AG08395 (cell line): ENCODE data around the gene KRT79.
"Not testable (repeated sequence)": the region's sequence is repeated elsewhere in the genome, so short reads cannot be mapped to it uniquely, and the experiment has no call there.

Experiments used
- DNase-seq: peaks from one replicate; pipeline ENCODE4 v3.0.0; 2012; ENCODE audit warnings: mixed read lengths, low spot score

KRT79 gene

GRCh38 chr12:52860102-52860823 lies 26.2 kb upstream of the KRT79 start:
- DNase-seq = peak; percentile 49

- no peak for DNase-seq
These were observed 23.4 kb upstream of the KRT79 start for GRCh38 chr12:52857500-52857899.

GRCh38 chr12:52856787-52857186 lies 22.7 kb upstream of the KRT79 start:
- DNase-seq = no peak

GRCh38 chr12:52856077-52856476 lies 22.0 kb upstream of the KRT79 start:
- not testable (repeated sequence) for DNase-seq

GRCh38 chr12:52851787-52852186 lies 17.7 kb upstream of the KRT79 start:
- no peak for DNase-seq

GRCh38 chr12:52850681-52851080 lies 16.6 kb upstream of the KRT79 start:
- DNase-seq = no peak

GRCh38 chr12:52849511-52849910 lies 15.4 kb upstream of the KRT79 start:
- no peak for DNase-seq

GRCh38 chr12:52848661-52849255 lies 14.6 kb upstream of the KRT79 start, which contains the start of gene KRT78:
KRT78 (minus strand) TSS chr12:52848994; CDS start chr12:52848930, 64 bp downstream.
- DNase-seq = no peak

GRCh38 chr12:52847335-52848102 lies 13.4 kb upstream of the KRT79 start:
- peak; percentile 32 for DNase-seq

GRCh38 chr12:52846356-52846970 lies 12.4 kb upstream of the KRT79 start:
- no peak for DNase-seq

GRCh38 chr12:52845946-52846345 lies 11.8 kb upstream of the KRT79 start:
- no peak for DNase-seq

- no peak for DNase-seq
These were observed 10.3 kb upstream of the KRT79 start for GRCh38 chr12:52844386-52844785.

GRCh38 chr12:52839436-52840105 lies 5.5 kb upstream of the KRT79 start:
- DNase-seq = no peak

GRCh38 chr12:52838609-52839435 lies 4.7 kb upstream of the KRT79 start:
- DNase-seq = no peak

- no peak for DNase-seq
These were observed 3.9 kb upstream of the KRT79 start for GRCh38 chr12:52837781-52838608.

GRCh38 chr12:52837413-52837741 lies 3.3 kb upstream of the KRT79 start:
- DNase-seq = peak; percentile 81

- DNase-seq = no peak
These were observed 2.6 kb upstream of the KRT79 start for GRCh38 chr12:52836491-52837412.

GRCh38 chr12:52836042-52836466 lies 1.9 kb upstream of the KRT79 start:
- peak; percentile 46 for DNase-seq
